MCF 10A (cell line): ENCODE data around the gene MRPS22. TPM values are rescaled to one million over a fixed set of nuclear protein-coding genes. Genes with fewer than 3 reads are reported as not detected.

Source experiments
- BruUV-seq: library from RNA; stranded (reverse); fragments of 400-500 nt; replicated peaks from 2 replicates; lab custom pipeline; 2021; lab: Mats Ljungman, UMichigan
- CTCF ChIA-PET: fragments of 300-600 bp; sonication (Branson Sonifier 250); formaldehyde crosslinking; extraction: SDS; loops from one replicate; lab custom pipeline; 2021; ENCODE audit warnings: antibody characterized with exemption, inconsistent platforms; lab: Yijun Ruan, JAX
- POLR2A ChIA-PET: fragments of 300-600, 350-650 bp; sonication (Branson Sonifier 250); formaldehyde crosslinking; extraction: SDS; loops from one replicate; lab custom pipeline; 2020; ENCODE audit warnings: antibody characterized with exemption, inconsistent platforms; lab: Yijun Ruan, JAX
- DNase-seq: peaks from one replicate; pipeline ENCODE4 v3.0.0-alpha.2; 2018; ENCODE audit not compliant: unreplicated experiment
- H3K27ac Mint-ChIP-seq: one replicate; pipeline ENCODE4 v1.8.0; 2022; ENCODE audit warnings: mild to moderate bottlenecking, low read depth, mixed read lengths; ENCODE audit not compliant: unreplicated experiment
- H3K27me3 Mint-ChIP-seq: one replicate; pipeline ENCODE4 v1.8.0; 2022; ENCODE audit warnings: mixed read lengths; ENCODE audit not compliant: insufficient read depth, unreplicated experiment
- H3K36me3 Mint-ChIP-seq: one replicate; pipeline ENCODE4 v1.8.0; 2022; ENCODE audit warnings: mild to moderate bottlenecking, moderate library complexity, mixed read lengths; ENCODE audit not compliant: insufficient read depth, unreplicated experiment
- H3K4me1 Mint-ChIP-seq: one replicate; pipeline ENCODE4 v1.8.0; 2022; ENCODE audit warnings: mixed read lengths; ENCODE audit not compliant: insufficient read depth, unreplicated experiment
- H3K4me3 Mint-ChIP-seq: one replicate; pipeline ENCODE4 v1.8.0; 2022; ENCODE audit warnings: mild to moderate bottlenecking, moderate library complexity, mixed read lengths; ENCODE audit not compliant: unreplicated experiment
- H3K9me3 Mint-ChIP-seq: one replicate; pipeline ENCODE4 v1.8.0; 2022; ENCODE audit warnings: mixed read lengths; ENCODE audit not compliant: unreplicated experiment
- intact Hi-C: fragments of 100-400 bp; cut with micrococcal nuclease; formaldehyde crosslinking; loops from 2 replicates; pipeline ENCODE4 v1.14.1; 2022
- total RNA-seq: library from RNA; stranded (reverse); gene quantifications from 2 replicates; pipeline ENCODE4 v1.2.3, GENCODE V29; 2022
- TF ChIP-seq, protein P1 (sequence below): fragments of 200-600 bp; IDR thresholded peaks from one replicate; pipeline ENCODE4 v1.8.0; 2022; ENCODE audit warnings: antibody characterized with exemption, mild to moderate bottlenecking; ENCODE audit not compliant: unreplicated experiment

Gene MRPS22
- total RNA-seq, 1 experiment from 2014 or later, result 65.0 TPM

GRCh38 chr3:139301183-139301582 is 42.6 kb upstream of the MRPS22 start:
- H3K36me3 Mint-ChIP-seq, result no peaks in the 10 kb centered on the region
- H3K4me3 Mint-ChIP-seq, result no peak overlapping the region
- DNase-seq, result no peak
- TF ChIP-seq, protein P1, sequence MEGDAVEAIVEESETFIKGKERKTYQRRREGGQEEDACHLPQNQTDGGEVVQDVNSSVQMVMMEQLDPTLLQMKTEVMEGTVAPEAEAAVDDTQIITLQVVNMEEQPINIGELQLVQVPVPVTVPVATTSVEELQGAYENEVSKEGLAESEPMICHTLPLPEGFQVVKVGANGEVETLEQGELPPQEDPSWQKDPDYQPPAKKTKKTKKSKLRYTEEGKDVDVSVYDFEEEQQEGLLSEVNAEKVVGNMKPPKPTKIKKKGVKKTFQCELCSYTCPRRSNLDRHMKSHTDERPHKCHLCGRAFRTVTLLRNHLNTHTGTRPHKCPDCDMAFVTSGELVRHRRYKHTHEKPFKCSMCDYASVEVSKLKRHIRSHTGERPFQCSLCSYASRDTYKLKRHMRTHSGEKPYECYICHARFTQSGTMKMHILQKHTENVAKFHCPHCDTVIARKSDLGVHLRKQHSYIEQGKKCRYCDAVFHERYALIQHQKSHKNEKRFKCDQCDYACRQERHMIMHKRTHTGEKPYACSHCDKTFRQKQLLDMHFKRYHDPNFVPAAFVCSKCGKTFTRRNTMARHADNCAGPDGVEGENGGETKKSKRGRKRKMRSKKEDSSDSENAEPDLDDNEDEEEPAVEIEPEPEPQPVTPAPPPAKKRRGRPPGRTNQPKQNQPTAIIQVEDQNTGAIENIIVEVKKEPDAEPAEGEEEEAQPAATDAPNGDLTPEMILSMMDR, result no peak
- CTCF ChIA-PET, result interaction anchor here (0.8 to 4.6 kb wide), 3 partner anchors 17 to 189 kb away, joined by 3 to 28 read pairs (median 4); no protein-coding TSS in a partner anchor
- H3K27me3 Mint-ChIP-seq, result no peaks in the 10 kb centered on the region
- intact Hi-C loops, result no loop called here
- no peaks in the 10 kb centered on the region for H3K9me3 Mint-ChIP-seq
- BruUV-seq, result no TSS peak
- POLR2A ChIA-PET, result interaction anchor here (1.0 to 2.0 kb wide), 2 partner anchors 11 to 12 kb away, joined by 3 to 5 read pairs; no protein-coding TSS in a partner anchor
- no peak overlapping the region for H3K27ac Mint-ChIP-seq
- peaks cover 32% of the 10 kb centered on the region for H3K4me1 Mint-ChIP-seq

DNA sequence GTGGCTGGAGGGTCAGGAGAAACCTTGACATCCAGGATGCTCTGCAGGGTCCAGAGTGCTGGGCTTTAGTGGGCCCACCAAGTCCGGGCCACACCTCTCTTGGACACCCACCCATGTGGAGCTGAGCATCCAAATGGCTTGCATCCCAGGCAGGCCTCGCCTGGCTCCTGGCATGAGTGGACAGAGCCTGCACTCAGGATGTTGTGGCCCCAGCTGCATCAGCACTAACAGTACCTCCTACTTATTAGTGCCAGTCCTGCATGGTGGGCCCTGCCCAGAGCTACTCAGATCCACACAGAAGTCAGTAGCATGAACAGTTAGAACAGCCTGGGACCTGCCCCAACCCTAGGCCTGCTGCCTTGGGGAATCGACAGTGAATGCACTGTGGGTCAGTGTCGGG is 42.2 kb upstream of the MRPS22 start:
- Mint-ChIP-seq H3K9me3 (no peaks in the 10 kb centered on the region), H3K27ac (peak overlapping the region; percentile 90), H3K4me1 (peaks cover 32% of the 10 kb centered on the region), H3K27me3 (no peaks in the 10 kb centered on the region), H3K36me3 (no peaks in the 10 kb centered on the region), H3K4me3 (no peak overlapping the region)
- ChIA-PET POLR2A (interaction anchor here (1.0 to 2.0 kb wide), 5 partner anchors 9 to 128 kb away, joined by 3 to 8 read pairs (median 5); no protein-coding TSS in a partner anchor), CTCF (interaction anchor here (0.5 to 4.6 kb wide), 9 partner anchors 10 to 970 kb away, joined by 3 to 28 read pairs (median 3); no protein-coding TSS in a partner anchor)
- intact Hi-C loops, result loop anchor here (1.0 kb wide), 1 partner anchor 16 kb away; no protein-coding TSS in a partner anchor
- no peak for DNase-seq
- TF ChIP-seq, protein P1, result no peak
- BruUV-seq, result no TSS peak

DNA sequence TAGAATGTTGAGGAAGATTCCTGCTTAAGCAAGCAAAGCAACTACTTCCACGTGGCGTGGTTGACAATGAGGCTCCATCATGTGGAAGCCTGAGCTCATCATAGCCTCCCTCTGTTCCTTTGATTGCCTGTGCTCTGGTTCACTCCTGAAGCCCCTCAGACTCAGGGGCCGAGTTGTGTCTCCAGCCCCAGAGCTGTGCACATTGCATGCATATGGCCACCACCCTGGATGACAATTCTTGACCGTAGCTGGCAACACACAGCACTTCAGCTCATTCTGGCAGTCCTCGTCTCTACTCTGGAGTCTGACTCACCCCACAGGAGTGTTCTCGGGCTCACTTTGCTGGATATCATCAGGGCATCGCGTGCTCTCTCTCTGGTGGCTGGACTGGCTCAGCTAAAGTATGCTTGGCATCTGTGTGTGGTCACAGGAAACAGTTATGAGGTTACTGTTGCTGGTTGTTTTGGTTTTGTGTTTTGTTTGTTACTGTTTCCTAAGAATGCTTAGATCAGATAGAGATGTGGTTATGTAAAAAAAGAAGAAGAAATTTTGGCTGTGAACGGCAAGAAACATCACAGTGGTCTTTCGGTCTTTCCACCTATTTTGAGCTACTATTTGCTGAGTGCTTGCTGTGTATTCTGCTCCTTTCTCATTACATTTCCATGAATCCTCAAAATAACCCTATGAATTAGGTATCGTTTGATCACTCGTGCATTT is 41.6 kb upstream of the MRPS22 start:
- peaks cover 32% of the 10 kb centered on the region for H3K4me1 Mint-ChIP-seq
- H3K27ac Mint-ChIP-seq, result peak overlapping the region; percentile 90
- TF ChIP-seq, protein P1, result no peak
- ChIA-PET CTCF (interaction anchor here (0.5 to 4.6 kb wide), 13 partner anchors 10 to 971 kb away, joined by 3 to 28 read pairs (median 3); no protein-coding TSS in a partner anchor), POLR2A (interaction anchor here (1.3 to 2.0 kb wide), 4 partner anchors 8 to 129 kb away, joined by 4 to 8 read pairs (median 6); no protein-coding TSS in a partner anchor)
- DNase-seq, result peak; percentile 94
- intact Hi-C loops, result loop anchor here (1.0 kb wide), 1 partner anchor 15 kb away; no protein-coding TSS in a partner anchor
- no peaks in the 10 kb centered on the region for H3K27me3 Mint-ChIP-seq
- no peaks in the 10 kb centered on the region for H3K36me3 Mint-ChIP-seq
- H3K9me3 Mint-ChIP-seq, result no peaks in the 10 kb centered on the region
- BruUV-seq, result no TSS peak
- peak overlapping the region; percentile 13 for H3K4me3 Mint-ChIP-seq

DNA sequence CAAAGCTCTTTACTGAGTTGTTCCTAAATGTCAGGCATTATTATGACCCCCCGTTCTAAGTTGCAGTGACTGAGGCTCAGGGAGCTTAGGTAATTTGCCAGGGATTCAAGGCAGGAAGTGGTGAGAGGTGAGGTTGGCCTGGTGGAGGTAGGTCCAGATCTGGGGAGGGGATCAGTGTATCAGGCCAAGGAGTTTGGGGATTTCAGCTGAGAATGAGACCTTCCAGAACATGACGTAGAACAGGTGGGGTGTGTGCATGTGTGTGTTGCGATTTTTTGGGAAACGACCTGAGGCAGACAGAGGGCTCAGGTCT is 41.1 kb upstream of the MRPS22 start:
- Mint-ChIP-seq H3K27me3 (no peaks in the 10 kb centered on the region), H3K4me1 (peaks cover 32% of the 10 kb centered on the region), H3K9me3 (no peaks in the 10 kb centered on the region), H3K27ac (peak overlapping the region; percentile 90), H3K4me3 (peak overlapping the region; percentile 13), H3K36me3 (no peaks in the 10 kb centered on the region)
- intact Hi-C loops, result loop anchor here (1.0 kb wide), 1 partner anchor 15 kb away; no protein-coding TSS in a partner anchor
- DNase-seq, result no peak
- CTCF ChIA-PET, result interaction anchor here (0.6 to 4.6 kb wide), 9 partner anchors 11 to 262 kb away, joined by 3 to 28 read pairs (median 3); no protein-coding TSS in a partner anchor
- TF ChIP-seq, protein P1, result no peak
- BruUV-seq, result no TSS peak
- POLR2A ChIA-PET, result interaction anchor here (0.6 to 1.5 kb wide), 4 partner anchors 8 to 131 kb away, joined by 3 to 8 read pairs (median 5); no protein-coding TSS in a partner anchor
